Adrenal gland (tissue), 12 donors: Measurements from ENCODE around the gene OR5K1. TPM values are rescaled to one million over a fixed set of nuclear protein-coding genes. Genes with fewer than 3 reads are reported as not detected.

Experiments used
- DNase-seq, 7 donors: peaks; one replicate each; pipeline ENCODE4 v3.0.0-alpha.2; 2019 to 2020
- H3K27ac ChIP-seq, 5 donors: fragments of 200-600 bp; sonication (generic) in 4 of 5; 1 replicate in 3 of 5; 2 replicates in 2 of 5; pipeline versions ENCODE4 v1.5.1 to v1.8.0; 2016 to 2020; ENCODE audit warnings: mild to moderate bottlenecking in 1 of 5
- H3K27me3 ChIP-seq: fragments of 200-600 bp; 2 replicates; pipeline ENCODE4 v1.8.0; 2021
- H3K36me3 ChIP-seq, 2 donors: fragments of 200-600 bp; replicated peaks in 1 of 2; 1 replicate in 1 of 2; 2 replicates in 1 of 2; pipeline versions ENCODE4 v1.5.1 to v1.8.0; 2018 to 2022
- H3K4me1 ChIP-seq, 2 donors: fragments of 200-600 bp; replicated peaks in 1 of 2; 1 replicate in 1 of 2; 2 replicates in 1 of 2; pipeline versions ENCODE4 v1.5.1 to v1.8.0; 2018 to 2021
- H3K4me3 ChIP-seq, 4 donors: fragments of 200-600 bp; sonication (generic) in 3 of 4; one replicate each; pipeline ENCODE4 v1.5.1; 2016 to 2018
- H3K9me3 ChIP-seq, 3 donors: fragments of 200-600 bp; sonication (generic) in 1 of 3; replicated peaks in 1 of 3; 1 replicate in 2 of 3; 2 replicates in 1 of 3; pipeline versions ENCODE4 v1.5.1 to v1.8.0; 2016 to 2021
- POLR2A ChIP-seq, 2 donors: fragments of 450-650 bp; IDR thresholded peaks; one replicate each; pipeline ENCODE4 v1.6.1; 2017; ENCODE audit warnings: antibody characterized with exemption in 2 of 2, mild to moderate bottlenecking in 2 of 2, moderate library complexity in 1 of 2
- WGBS, 4 donors: extraction: QIAGEN DNeasy Blood & Tissue Kit in 2 of 4; methylation state at CpG; one replicate each; pipeline versions ENCODE4 v1.1.5 to v1.1.7; 2013 to 2017; 5-methylcytosine and 5-hydroxymethylcytosine counted together
- intact Hi-C, 2 donors: fragments of 100-400 bp; cut with DNase I; formaldehyde crosslinking; loops; one replicate each; pipeline versions ENCODE4 v1.14.1 to v1.15.0; 2022 to 2023
- polyA plus RNA-seq, 3 donors: library from polyadenylated mRNA; stranded (reverse); fragments of 200-250 nt in 2 of 3; fragments of 350-450 nt in 1 of 3; fragmentation: Illumina TruSeq in 1 of 3; extraction: RNeasy Lipid Tissue Mini Kit (QIAGEN cat#74804) in 1 of 3; gene quantifications; one replicate each; pipeline ENCODE4 v1.2.3, GENCODE V29; 2013 to 2014
- total RNA-seq, 9 donors: library from RNA; depleted of rRNA in 4 of 9; stranded (reverse); fragments of >200 nt in 4 of 9; fragments of 120-200 nt in 1 of 9; fragmentation: NEBNext Ultra II Directional in 1 of 9; extraction: Animal tissue kit (Norgen Biotek cat#: 25700) in 1 of 9; gene quantifications; one replicate each; pipeline versions ENCODE4 v1.1.0 to v1.2.4, GENCODE V29; 2013 to 2023
- TF ChIP-seq, protein P1 (sequence below), 6 experiments: fragments of 450-650 bp in 4 of 6; fragments of 200-600 bp in 2 of 6; sonication (generic) in 1 of 6; IDR thresholded peaks; 1 replicate in 5 of 6; 2 replicates in 1 of 6; pipeline versions ENCODE4 v1.5.1 to v1.8.0; 2016 to 2021; ENCODE audit warnings: antibody characterized with exemption in 6 of 6, mild to moderate bottlenecking in 2 of 6, moderate library complexity in 1 of 6
- donor health status: healthy with polysubstance abuse.
- donor health status: Bipolar disorder and iron deficiency.
- donor health status: DM: yes; HTN: yes; CAD: no.
- donor health status: DM: no; HTN: no; CAD: no.
- donor health status: DM: no; HTN: no; CAD: no.
- donor health status: DM: yes; HTN: yes; CAD: no.

The OR5K1 gene
- total and polyA plus RNA-seq, 12 donors = not detected

DNA sequence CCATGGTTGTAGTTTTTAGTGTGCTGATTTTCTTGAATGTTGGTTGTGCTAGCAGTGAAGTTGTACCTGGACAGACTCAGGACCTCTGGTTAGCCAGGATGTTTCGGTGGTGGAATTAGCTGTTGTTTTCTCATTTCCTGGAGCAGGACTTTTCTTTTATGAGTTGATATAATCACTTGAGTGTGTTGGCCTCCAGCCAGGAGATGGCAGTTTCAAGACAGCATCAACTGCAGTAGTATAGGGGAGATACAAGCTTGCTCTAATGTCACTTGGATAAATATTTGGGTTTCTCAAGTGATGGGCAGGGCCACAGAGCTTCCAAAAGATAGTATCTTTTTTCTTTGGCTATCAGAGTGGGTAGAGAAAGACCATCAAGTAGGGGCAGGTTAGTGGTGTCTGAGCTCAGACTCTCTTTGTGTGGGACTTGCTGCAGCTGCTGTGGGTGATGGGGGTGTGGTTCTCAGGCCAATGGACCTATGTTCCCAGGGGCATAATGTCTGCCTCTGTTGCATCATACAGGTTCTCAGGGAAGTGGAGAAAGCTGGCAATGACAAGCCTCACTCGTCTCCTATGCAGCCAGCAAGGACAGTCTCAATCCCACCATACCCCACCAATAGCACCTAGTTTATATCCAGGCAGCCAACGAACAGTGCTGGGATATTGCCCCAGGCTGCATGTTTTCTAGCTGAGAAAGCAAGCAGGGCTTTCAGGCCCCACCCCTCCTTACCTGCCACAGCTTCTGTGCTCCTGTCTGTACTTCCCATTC is 19.9 kb downstream of the OR5K1 start:
- 58 to 83% (median 67%) methylated on average over 2 to 3 of the region's 3 CpGs for WGBS, 4 donors
- intact Hi-C loops = no loop called here
- no peaks in the 10 kb centered on the region for H3K4me1 ChIP-seq
- H3K27ac ChIP-seq = no peak overlapping the region
- H3K4me3 ChIP-seq = no peak overlapping the region
- no peaks in the 10 kb centered on the region for H3K9me3 ChIP-seq
- no peaks in the 10 kb centered on the region for H3K27me3 ChIP-seq
- DNase-seq = no peak
- TF ChIP-seq, protein P1, sequence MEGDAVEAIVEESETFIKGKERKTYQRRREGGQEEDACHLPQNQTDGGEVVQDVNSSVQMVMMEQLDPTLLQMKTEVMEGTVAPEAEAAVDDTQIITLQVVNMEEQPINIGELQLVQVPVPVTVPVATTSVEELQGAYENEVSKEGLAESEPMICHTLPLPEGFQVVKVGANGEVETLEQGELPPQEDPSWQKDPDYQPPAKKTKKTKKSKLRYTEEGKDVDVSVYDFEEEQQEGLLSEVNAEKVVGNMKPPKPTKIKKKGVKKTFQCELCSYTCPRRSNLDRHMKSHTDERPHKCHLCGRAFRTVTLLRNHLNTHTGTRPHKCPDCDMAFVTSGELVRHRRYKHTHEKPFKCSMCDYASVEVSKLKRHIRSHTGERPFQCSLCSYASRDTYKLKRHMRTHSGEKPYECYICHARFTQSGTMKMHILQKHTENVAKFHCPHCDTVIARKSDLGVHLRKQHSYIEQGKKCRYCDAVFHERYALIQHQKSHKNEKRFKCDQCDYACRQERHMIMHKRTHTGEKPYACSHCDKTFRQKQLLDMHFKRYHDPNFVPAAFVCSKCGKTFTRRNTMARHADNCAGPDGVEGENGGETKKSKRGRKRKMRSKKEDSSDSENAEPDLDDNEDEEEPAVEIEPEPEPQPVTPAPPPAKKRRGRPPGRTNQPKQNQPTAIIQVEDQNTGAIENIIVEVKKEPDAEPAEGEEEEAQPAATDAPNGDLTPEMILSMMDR (IDR thresholded peaks at IDR 0.05) = no peak
- TF ChIP-seq POLR2A (IDR thresholded peaks at IDR 0.05) = no peak
- H3K36me3 ChIP-seq = no peaks in the 10 kb centered on the region

DNA sequence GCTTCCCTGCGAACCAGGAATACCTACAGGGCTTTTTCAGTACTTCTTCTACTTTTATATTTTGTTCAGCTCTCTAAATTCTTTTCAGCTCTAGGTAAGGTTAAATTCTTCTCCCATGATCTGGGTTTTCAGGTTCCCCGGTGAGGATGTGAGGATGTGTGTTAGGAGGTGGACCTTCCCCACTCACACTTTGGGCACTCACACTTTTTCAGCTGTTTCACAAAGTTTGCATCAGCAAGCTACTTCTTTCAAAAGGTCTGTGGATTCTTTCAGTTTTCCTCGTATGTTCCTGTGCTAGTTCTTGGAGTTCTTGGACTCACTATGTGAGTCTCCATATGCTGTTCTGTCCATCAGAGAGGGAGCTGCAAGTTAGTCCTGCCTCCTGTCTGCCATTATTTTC is 20.6 kb downstream of the OR5K1 start:
- no peaks in the 10 kb centered on the region for H3K36me3 ChIP-seq
- WGBS, 4 donors = 72 to 80% (median 77%) methylated on average over 3 of the region's 3 CpGs
- H3K27ac ChIP-seq = no peak overlapping the region
- intact Hi-C loops = no loop called here
- no peak overlapping the region for H3K4me3 ChIP-seq
- TF ChIP-seq, protein P1 (IDR thresholded peaks at IDR 0.05) = no peak
- TF ChIP-seq POLR2A (IDR thresholded peaks at IDR 0.05) = no peak
- no peaks in the 10 kb centered on the region for H3K4me1 ChIP-seq
- H3K27me3 ChIP-seq = no peaks in the 10 kb centered on the region
- no peak for DNase-seq
- H3K9me3 ChIP-seq = no peaks in the 10 kb centered on the region

DNA sequence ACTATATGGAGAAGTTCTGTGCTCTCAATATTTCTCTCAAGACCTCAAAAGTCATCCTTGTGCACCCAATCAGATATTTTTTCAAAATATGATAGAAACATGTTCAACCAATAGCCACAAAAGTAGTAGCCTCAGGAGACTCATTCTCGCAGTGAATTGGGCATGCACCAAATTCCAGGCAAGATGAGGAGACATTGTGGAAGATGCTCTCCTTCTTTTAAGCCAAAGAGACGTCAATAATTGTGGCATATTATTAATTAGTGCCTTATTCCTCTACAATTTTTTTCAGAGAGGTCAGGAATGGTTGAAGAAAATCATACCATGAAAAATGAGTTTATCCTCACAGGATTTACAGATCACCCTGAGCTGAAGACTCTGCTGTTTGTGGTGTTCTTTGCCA is 34.4 kb downstream of the OR5K1 start, which contains the start of gene OR5K2:
OR5K2 (plus strand) TSS at position 301 of the 400 bp plus-strand sequence; CDS start at position 301, 0 bp downstream.
- Histone ChIP-seq H3K27me3 (no peaks in the 10 kb centered on the region), H3K27ac (no peak within 1 kb of the TSS), H3K9me3 (no peaks in the 10 kb centered on the region), H3K4me1 (no peaks in the 10 kb centered on the region), H3K36me3 (no peaks in the 10 kb centered on the region), H3K4me3 (no peak within 1 kb of the TSS)
- TF ChIP-seq POLR2A (IDR thresholded peaks at IDR 0.05) = no peak
- TF ChIP-seq, protein P1 (IDR thresholded peaks at IDR 0.05) = no peak
- intact Hi-C loops = no loop called here
- no peak for DNase-seq
- 63 to 77% (median 69%) methylated on average over 2 of the region's 2 CpGs for WGBS, 4 donors

DNA sequence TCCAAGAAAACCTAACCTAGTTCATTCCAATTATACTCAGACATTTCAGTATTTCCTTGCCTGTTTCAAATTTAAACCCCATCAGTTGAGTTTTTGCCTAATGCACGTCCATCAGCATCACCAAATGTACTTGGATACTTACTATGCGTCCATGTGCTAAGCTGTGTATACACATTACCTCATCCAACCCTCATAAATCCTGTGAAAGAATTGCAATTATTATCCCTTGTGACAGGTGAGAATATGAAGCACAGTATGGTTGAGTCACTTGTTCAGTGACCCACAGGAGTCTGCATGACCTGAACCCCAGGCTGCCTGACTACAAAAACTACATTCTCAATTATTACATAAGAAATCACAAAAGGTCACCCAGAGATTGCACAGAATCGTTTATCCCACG is 37.0 kb downstream of the OR5K1 start:
- Histone ChIP-seq H3K9me3 (no peaks in the 10 kb centered on the region), H3K36me3 (no peaks in the 10 kb centered on the region), H3K27ac (no peak overlapping the region), H3K4me3 (no peak overlapping the region), H3K27me3 (no peaks in the 10 kb centered on the region), H3K4me1 (no peaks in the 10 kb centered on the region)
- no peak for DNase-seq
- TF ChIP-seq, protein P1 (IDR thresholded peaks at IDR 0.05) = no peak
- no peak for TF ChIP-seq POLR2A (IDR thresholded peaks at IDR 0.05)
- WGBS, 4 donors = 59 to 72% (median 65%) methylated on average over 4 of the region's 4 CpGs
- intact Hi-C loops = no loop called here
